NCI-H1436 treated with DMSO at 0.1 percent for 48 hours (cell line): ENCODE data around the gene PRKX.
"Not testable (repeated sequence)": the region's sequence is repeated elsewhere in the genome, so short reads cannot be mapped to it uniquely, and the experiment has no call there.

Source experiments
- DNase-seq: peaks from one replicate; lab custom pipeline; 2025; lab: John Stamatoyannopoulos, UW

The PRKX gene

GRCh38 chrX:3713225-3713936 is at the start of gene PRKX:
PRKX (minus strand) TSS chrX:3713649; CDS start chrX:3713253, 396 bp downstream.
- DNase-seq: no peak

GRCh38 chrX:3763111-3763510 is 49.7 kb upstream of the PRKX start:
- no peak for DNase-seq

- DNase-seq: no peak
Measured at GRCh38 chrX:3757510-3758025, 44.1 kb upstream of the PRKX start.

GRCh38 chrX:3748052-3748559 is 34.7 kb upstream of the PRKX start:
- DNase-seq: no peak

GRCh38 chrX:3743801-3744439 is 30.5 kb upstream of the PRKX start:
- no peak for DNase-seq

- DNase-seq: not testable (repeated sequence)
Measured at GRCh38 chrX:3740946-3741345, 27.5 kb upstream of the PRKX start.

GRCh38 chrX:3738509-3738908 is 25.1 kb upstream of the PRKX start:
- DNase-seq: no peak

GRCh38 chrX:3736536-3736935 is 23.1 kb upstream of the PRKX start:
- DNase-seq: not testable (repeated sequence)

GRCh38 chrX:3735891-3736290 is 22.4 kb upstream of the PRKX start:
- DNase-seq: not testable (repeated sequence)

- DNase-seq: not testable (repeated sequence)
Measured at GRCh38 chrX:3734456-3734855, 21.0 kb upstream of the PRKX start.

GRCh38 chrX:3733043-3733430 is 19.6 kb upstream of the PRKX start:
- no peak for DNase-seq

- DNase-seq: not testable (repeated sequence)
Measured at GRCh38 chrX:3732326-3733042, 19.0 kb upstream of the PRKX start.

- no peak for DNase-seq
Measured at GRCh38 chrX:3728454-3728853, 15.0 kb upstream of the PRKX start.

- not testable (repeated sequence) for DNase-seq
Measured at GRCh38 chrX:3723460-3723859, 10.0 kb upstream of the PRKX start.

GRCh38 chrX:3717742-3718420 is 4.4 kb upstream of the PRKX start:
- no peak for DNase-seq

GRCh38 chrX:3715921-3716320 is 2.5 kb upstream of the PRKX start:
- no peak for DNase-seq

GRCh38 chrX:3714706-3715479 is 1.4 kb upstream of the PRKX start:
- DNase-seq: not testable (repeated sequence)

GRCh38 chrX:3713937-3714434 is 537 bp upstream of the PRKX start:
- DNase-seq: no peak

- DNase-seq: no peak
Measured at GRCh38 chrX:3712870-3713224, 602 bp downstream of the PRKX start.

GRCh38 chrX:3712051-3712869 is 1.2 kb downstream of the PRKX start:
- no peak for DNase-seq
